Activated naive CD4-positive, alpha-beta T cell treated with anti-CD3 and anti-CD28 coated beads, Interleukin-2, amount 50 U/mL, for 24 hours (primary cell): Measurements from ENCODE around the gene TOB2.
"Not testable (repeated sequence)": the region's sequence is repeated elsewhere in the genome, so short reads cannot be mapped to it uniquely, and the experiment has no call there.

Experiments
- H3K27ac Mint-ChIP-seq: one replicate; pipeline ENCODE4 v1.8.0; 2021; ENCODE audit warnings: mild to moderate bottlenecking, mixed read lengths
- H3K27me3 Mint-ChIP-seq: one replicate; pipeline ENCODE4 v1.8.0; 2021; ENCODE audit warnings: mixed read lengths
- H3K36me3 Mint-ChIP-seq: one replicate; pipeline ENCODE4 v1.8.0; 2021; ENCODE audit warnings: mixed read lengths
- H3K4me1 Mint-ChIP-seq: one replicate; pipeline ENCODE4 v1.8.0; 2021; ENCODE audit warnings: mixed read lengths
- H3K4me3 Mint-ChIP-seq: one replicate; pipeline ENCODE4 v1.8.0; 2021; ENCODE audit warnings: mild to moderate bottlenecking, mixed read lengths
- H3K9me3 Mint-ChIP-seq: one replicate; pipeline ENCODE4 v1.8.0; 2021; ENCODE audit warnings: mixed read lengths

The TOB2 gene

DNA sequence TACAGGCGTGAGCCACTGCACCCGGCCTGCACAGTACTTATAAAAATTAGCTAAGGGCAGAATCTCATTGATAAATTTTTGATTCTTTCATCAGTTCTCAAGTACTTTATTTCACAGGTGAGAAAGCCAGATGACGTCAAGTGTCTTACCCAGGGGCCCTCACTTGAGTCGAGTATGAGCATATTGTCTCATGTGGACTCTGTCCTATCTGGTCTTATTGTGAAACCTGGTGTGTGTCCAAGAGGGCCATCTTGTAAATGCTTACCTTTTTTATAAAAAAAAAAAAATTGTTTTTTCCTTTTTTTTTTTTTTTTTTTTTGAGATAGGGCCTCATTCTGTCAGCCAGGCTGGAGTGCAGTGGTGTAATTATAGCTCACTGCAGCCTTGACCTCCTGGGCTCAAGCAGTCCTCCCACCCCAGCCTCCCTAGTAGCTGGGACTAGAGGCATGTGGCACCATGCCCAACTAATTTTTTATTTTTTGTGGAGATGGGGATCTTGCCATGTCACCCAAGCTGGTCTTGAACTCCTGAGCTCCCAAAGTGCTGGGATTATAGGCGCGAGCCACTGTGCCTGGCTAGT lies 28.4 kb upstream of the TOB2 start:
- no peaks in the 10 kb centered on the region for H3K27me3 Mint-ChIP-seq
- H3K27ac Mint-ChIP-seq = no peak overlapping the region
- H3K9me3 Mint-ChIP-seq = no peaks in the 10 kb centered on the region
- peaks cover 42% of the 10 kb centered on the region for H3K4me1 Mint-ChIP-seq
- H3K4me3 Mint-ChIP-seq = no peak overlapping the region
- H3K36me3 Mint-ChIP-seq = no peaks in the 10 kb centered on the region

DNA sequence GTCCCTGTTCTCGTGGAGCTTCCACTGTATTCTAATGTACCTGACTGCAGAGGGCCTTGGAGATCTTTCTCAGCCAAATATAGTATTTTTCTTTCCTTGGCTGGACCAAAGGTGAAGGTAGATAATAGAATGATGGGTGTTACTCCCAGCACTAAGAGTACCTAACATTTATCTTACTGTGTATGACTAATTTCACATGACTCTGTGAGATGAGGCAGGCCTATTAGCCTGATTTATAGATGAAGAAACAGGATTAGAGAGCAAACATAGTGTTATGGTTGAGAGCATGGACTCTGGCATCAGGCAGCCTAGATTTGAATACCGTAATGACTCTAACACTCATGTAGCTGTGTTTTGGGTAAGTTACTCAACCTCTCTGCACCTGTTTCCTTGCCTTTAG lies 25.0 kb upstream of the TOB2 start:
- no peaks in the 10 kb centered on the region for H3K9me3 Mint-ChIP-seq
- H3K27me3 Mint-ChIP-seq = no peaks in the 10 kb centered on the region
- H3K27ac Mint-ChIP-seq = no peak overlapping the region
- H3K36me3 Mint-ChIP-seq = peaks cover 15% of the 10 kb centered on the region
- H3K4me1 Mint-ChIP-seq = peaks cover 49% of the 10 kb centered on the region
- no peak overlapping the region for H3K4me3 Mint-ChIP-seq

DNA sequence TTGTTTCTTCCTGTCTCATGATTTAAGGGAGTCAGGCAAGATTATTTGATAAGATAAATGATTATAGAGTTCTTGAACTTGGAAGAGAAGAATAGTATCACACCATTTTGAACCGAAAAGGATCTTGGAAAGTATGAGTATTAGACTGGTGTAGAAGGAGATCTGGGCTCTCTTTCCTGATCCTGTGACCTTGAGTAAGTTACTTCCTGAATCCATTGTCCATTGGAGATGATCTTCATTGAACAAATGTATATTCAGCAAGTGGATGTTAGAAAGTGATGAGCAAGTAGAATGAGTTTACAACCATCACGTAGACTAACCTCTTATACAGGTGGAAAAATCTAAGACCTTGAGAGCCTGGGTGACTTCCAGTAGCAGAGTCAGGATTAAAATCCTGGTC lies 24.3 kb upstream of the TOB2 start:
- peaks cover 52% of the 10 kb centered on the region for H3K4me1 Mint-ChIP-seq

DNA sequence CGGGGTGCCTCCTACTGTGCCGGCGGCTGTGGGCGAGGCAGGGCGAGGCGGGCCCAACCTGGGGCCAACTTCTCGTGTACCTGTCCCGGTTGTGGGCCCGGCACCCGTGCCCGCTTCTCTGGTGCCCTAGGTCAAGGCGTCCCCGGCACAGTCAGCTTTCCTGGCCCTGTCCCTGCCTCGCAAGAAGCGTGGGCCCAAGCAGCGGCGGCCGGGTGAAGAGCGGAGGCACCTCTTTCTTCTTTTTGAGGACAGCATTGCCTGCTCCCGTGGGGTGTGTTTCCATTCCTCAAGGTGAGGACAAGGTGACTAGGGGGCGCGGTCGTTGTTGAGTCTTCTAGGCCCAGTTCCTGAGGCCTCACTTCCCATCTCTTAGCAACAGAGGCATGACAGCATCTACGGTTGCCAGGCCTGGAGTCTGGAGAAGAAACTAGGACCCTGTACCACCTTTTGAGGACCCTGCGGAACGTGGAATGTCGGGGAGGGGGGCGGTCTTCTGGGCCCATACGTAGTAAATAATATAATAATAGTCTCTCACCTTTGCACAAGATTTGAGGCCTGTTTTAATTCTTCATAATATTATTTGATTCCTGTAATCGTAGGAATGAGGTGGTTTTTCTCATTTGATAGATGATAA lies 22.7 kb upstream of the TOB2 start:
- Mint-ChIP-seq H3K36me3 (peaks cover 16% of the 10 kb centered on the region), H3K4me3 (peak overlapping the region; percentile 93), H3K27me3 (no peaks in the 10 kb centered on the region), H3K27ac (peak overlapping the region; percentile 100), H3K4me1 (peaks cover 57% of the 10 kb centered on the region), H3K9me3 (no peaks in the 10 kb centered on the region)

More for the DNA sequence above, 24.3 kb upstream of the TOB2 start:
- Mint-ChIP-seq H3K9me3 (no peaks in the 10 kb centered on the region), H3K4me3 (peak overlapping the region; percentile 74), H3K27ac (peak overlapping the region; percentile 88), H3K27me3 (no peaks in the 10 kb centered on the region), H3K36me3 (peaks cover 15% of the 10 kb centered on the region)

DNA sequence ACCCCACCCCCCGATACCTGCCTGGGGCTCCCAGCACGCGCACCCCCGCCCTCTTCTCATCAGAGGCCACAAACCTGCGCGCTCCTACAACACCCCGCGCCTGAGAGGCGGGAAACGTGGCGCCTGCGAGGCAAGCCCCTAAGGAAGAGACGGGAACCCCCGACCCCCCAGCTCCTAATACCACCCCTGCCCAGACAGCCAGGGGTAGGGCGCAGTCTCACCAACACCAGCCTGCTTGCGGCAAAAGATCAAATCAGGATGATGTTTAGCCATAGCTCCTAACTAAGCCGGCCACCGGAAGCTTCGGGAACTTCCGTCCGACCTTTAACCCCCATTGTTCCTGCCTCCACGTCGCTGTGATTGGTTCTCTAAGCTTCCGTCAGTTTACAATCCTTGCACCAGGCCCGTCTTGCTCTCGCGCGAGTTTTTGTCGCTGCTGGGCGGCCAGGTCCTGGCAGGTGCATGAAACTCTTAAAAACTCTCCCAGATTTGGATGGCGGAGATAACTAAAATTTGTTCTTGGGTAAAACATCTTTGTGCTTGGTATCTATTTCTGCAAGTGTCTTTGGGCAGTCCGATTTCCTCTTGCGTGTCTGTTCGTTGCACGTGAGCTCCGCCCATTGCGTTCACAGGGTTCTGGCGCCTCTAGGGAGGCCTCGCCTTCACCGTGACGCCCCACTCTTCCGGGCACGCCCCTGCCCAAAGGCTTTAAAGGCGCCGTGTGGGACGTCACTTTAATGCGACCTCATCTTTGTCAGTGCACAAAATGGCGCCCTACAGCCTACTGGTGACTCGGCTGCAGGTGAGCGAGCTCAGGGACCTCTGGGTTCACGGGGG lies 22.0 kb upstream of the TOB2 start, which contains the start of the genes ACO2 and PHF5A:
ACO2 (plus strand) TSS at position 737 of the 837 bp plus-strand sequence; CDS start at position 767, 30 bp downstream.
PHF5A (minus strand) TSS at position 312 of the 837 bp plus-strand sequence; CDS start at position 273, 39 bp downstream.
- peaks cover 56% of the 10 kb centered on the region for H3K4me1 Mint-ChIP-seq
- peaks cover 20% of the 10 kb centered on the region for H3K36me3 Mint-ChIP-seq
- H3K27me3 Mint-ChIP-seq = no peaks in the 10 kb centered on the region
- H3K4me3 Mint-ChIP-seq = peak within 1 kb of the TSS; percentile 93
- H3K9me3 Mint-ChIP-seq = no peaks in the 10 kb centered on the region
- peak within 1 kb of the TSS; percentile 100 for H3K27ac Mint-ChIP-seq

DNA sequence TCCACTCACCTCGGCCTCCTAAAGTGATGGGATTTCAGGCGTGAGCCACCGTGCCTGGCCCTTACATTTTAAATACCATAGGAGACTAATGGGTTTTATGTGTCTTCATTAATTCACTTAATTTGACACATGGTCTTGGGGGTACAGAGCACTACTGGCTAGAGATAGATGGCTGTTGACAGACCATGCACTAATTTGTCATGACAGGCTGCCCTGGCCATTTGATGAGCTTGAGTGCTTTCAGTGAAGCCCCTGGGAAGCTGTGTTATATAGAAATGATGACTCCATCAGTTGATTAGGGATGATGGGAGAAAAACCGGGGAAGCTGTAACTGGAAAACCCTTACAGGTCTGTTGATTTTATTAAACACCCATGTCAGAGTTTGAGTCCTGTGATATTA lies 15.3 kb upstream of the TOB2 start:
- Mint-ChIP-seq H3K36me3 (peaks cover 12% of the 10 kb centered on the region), H3K4me1 (peaks cover 18% of the 10 kb centered on the region), H3K27ac (no peak overlapping the region), H3K27me3 (no peaks in the 10 kb centered on the region), H3K9me3 (no peaks in the 10 kb centered on the region), H3K4me3 (no peak overlapping the region)

DNA sequence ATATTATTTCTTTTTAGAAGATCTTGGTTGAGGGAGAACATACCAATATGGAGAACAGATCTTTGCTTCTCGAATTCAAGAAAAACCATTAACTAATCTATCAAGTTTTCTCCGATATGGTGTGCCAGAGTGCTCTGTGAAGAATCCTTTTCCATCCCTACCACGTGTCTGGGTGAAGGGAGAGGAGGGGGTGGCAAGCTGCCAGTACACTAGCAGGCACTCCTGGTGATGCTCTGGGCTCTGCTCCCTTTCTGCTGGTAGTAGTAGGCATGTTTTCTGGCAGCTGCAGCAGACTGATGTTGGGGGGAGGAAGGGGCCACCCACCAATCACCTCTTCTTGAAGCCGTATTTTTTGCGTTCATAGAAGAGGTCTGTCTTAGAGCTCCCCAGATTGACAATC lies 13.5 kb upstream of the TOB2 start:
- not testable (repeated sequence) for H3K27ac Mint-ChIP-seq, H3K9me3 Mint-ChIP-seq, H3K27me3 Mint-ChIP-seq, H3K4me3 Mint-ChIP-seq
- peaks cover 12% of the 10 kb centered on the region for H3K36me3 Mint-ChIP-seq
- peaks cover 13% of the 10 kb centered on the region for H3K4me1 Mint-ChIP-seq

DNA sequence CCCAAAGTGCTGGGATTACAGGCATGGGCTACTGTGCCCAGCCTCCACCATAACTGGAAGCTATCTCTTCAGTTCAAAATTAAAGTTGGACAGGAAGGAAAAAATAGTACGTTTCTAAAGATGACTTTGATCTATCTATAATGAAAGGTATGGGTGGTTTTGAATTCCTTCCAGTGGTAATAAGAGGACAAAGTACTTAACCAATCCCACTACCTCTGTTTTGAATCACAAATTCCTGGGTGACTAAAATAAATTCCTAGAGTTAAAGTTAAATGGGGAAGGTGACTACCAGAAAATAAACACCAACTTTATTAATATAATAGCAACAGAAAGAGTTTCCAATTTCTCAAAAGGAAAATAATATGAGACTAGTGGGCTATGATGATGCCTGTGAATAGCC lies 12.8 kb upstream of the TOB2 start:
- H3K4me3 Mint-ChIP-seq = no peak overlapping the region
- H3K4me1 Mint-ChIP-seq = peaks cover 9% of the 10 kb centered on the region
- H3K36me3 Mint-ChIP-seq = peaks cover 12% of the 10 kb centered on the region
- H3K27me3 Mint-ChIP-seq = no peaks in the 10 kb centered on the region
- peak overlapping the region; percentile 17 for H3K27ac Mint-ChIP-seq
- no peaks in the 10 kb centered on the region for H3K9me3 Mint-ChIP-seq

DNA sequence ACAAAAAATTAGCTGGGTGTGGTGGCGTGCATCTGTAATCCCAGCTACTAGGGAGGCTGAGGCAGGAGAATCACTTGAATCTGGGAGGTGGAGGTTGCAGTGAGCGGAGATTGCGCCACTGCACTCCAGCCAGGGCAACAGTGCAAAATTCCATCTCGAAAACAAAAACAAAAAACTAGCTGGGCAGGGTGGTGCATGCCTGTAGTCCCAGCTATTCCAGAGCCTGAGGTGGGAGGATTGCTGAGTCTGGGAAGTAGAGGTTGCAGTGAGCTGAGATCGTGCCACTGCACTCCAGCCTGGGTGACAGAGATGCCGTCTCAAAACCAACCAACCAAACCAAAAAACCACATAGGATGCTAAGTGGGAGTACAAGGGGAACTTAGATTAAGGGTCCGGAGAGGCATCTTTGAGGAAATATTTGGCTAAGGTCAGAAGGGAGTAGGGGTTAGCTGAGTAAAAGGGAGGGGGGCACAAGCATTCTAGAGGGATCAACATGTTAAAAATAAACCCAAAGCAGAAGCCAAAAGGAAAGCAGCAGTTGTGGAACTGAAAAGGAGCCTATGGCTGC lies 11.6 kb upstream of the TOB2 start:
- Mint-ChIP-seq H3K27me3 (no peaks in the 10 kb centered on the region), H3K27ac (peak overlapping the region; percentile 53), H3K4me3 (no peak overlapping the region), H3K4me1 (peaks cover 4% of the 10 kb centered on the region), H3K9me3 (no peaks in the 10 kb centered on the region), H3K36me3 (peaks cover 7% of the 10 kb centered on the region)

DNA sequence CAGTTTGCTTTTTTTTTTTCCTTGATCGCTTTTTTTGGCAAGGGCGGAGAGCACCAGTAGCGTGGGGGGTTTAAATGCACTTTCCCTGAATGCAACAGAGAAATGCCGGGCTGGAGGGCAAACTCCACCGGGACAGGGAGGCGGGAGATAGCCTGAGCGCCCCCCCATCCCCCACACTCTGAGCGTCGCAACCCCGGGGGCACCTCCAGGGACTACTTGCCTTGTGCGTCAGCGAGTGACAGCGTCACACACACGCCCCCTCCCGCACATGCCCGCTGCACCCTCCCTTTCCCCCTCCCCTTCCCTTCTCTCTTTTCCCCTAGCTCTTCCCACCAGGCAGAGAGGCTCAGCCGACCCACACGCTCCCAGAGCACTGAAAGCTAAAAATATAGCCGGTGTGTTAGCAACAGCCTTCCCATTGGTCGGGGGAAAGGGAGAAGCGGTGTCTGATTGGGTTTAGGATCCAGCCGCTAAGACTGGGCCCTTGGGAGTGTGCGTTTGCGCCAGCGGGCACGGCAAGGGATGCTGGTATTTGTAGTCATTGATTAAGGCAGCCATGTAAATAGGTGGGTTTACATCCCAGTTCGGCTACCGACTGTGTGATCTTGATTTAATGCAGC lies 1.7 kb upstream of the TOB2 start:
- no peaks in the 10 kb centered on the region for H3K27me3 Mint-ChIP-seq
- H3K4me3 Mint-ChIP-seq = peak overlapping the region; percentile 95
- peaks cover 9% of the 10 kb centered on the region for H3K4me1 Mint-ChIP-seq
- peak overlapping the region; percentile 78 for H3K27ac Mint-ChIP-seq
- H3K9me3 Mint-ChIP-seq = no peaks in the 10 kb centered on the region
- peaks cover 3% of the 10 kb centered on the region for H3K36me3 Mint-ChIP-seq

DNA sequence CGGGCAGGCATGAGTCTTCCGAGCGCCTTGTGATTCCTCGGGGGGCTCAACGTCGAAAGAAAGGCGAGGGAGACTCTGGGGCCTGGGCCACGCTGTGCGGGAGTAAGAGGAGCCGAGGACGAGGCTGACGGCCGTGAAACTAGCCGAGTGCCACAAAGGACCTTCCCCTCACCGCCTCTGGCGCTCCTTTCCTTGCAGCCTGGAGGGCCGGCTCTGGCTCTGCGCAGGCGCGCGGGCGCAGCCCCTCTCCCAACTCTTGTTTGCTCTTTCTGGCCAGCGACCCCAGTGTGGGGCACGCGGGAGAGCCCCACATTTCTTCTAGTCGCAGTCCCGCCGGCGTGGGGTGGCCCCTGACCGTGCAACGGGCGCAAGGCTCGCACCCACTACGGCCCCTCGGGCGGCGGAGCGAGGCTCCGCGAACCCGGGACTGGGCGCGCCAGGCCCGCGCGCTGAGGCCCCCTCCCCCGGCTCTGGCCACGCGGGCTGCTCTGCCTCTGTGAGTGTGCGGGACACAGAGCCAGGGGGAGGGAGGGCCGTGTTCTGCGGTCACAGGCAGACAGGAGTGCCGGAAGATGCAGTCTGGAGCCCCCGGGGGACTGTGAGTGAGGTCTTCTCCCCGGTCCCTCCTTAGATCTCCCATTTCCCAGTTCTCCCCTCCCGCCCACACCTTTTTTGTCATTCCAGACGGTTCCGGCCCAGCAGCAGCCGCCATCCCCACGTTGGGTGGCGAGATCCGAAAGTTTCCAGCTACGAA lies 1.0 kb upstream of the TOB2 start:
- peaks cover 15% of the 10 kb centered on the region for H3K4me1 Mint-ChIP-seq
- peak overlapping the region; percentile 93 for H3K27ac Mint-ChIP-seq
- H3K27me3 Mint-ChIP-seq = no peaks in the 10 kb centered on the region
- H3K9me3 Mint-ChIP-seq = no peaks in the 10 kb centered on the region
- peaks cover 3% of the 10 kb centered on the region for H3K36me3 Mint-ChIP-seq
- H3K4me3 Mint-ChIP-seq = peak overlapping the region; percentile 95

DNA sequence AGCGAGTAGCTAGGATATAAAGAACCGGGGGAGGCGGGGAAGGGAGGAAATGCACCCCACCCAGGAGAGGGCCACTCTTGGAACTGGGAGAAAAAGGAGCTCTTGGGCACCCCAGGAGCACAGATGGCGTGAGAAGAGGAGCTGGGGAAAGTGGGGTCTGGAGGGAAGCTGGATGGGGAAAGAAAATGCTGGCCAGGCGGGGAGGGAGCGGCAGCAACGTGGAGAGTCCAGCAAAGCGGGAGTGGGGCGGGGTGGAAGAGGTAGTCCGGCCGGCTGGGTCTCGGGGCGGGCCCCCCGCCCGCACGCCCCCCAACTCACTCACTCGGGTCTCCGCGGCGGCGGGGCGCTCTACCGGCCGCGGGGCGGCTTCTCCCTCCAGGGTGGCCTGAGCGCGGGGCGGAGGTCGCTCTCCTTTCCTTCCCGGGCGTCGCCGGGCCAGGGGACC lies 522 bp downstream of the TOB2 start:
- Mint-ChIP-seq H3K27ac (peak overlapping the region; percentile 93), H3K27me3 (no peaks in the 10 kb centered on the region), H3K36me3 (peaks cover 3% of the 10 kb centered on the region), H3K4me1 (peaks cover 15% of the 10 kb centered on the region), H3K9me3 (no peaks in the 10 kb centered on the region), H3K4me3 (peak overlapping the region; percentile 95)

DNA sequence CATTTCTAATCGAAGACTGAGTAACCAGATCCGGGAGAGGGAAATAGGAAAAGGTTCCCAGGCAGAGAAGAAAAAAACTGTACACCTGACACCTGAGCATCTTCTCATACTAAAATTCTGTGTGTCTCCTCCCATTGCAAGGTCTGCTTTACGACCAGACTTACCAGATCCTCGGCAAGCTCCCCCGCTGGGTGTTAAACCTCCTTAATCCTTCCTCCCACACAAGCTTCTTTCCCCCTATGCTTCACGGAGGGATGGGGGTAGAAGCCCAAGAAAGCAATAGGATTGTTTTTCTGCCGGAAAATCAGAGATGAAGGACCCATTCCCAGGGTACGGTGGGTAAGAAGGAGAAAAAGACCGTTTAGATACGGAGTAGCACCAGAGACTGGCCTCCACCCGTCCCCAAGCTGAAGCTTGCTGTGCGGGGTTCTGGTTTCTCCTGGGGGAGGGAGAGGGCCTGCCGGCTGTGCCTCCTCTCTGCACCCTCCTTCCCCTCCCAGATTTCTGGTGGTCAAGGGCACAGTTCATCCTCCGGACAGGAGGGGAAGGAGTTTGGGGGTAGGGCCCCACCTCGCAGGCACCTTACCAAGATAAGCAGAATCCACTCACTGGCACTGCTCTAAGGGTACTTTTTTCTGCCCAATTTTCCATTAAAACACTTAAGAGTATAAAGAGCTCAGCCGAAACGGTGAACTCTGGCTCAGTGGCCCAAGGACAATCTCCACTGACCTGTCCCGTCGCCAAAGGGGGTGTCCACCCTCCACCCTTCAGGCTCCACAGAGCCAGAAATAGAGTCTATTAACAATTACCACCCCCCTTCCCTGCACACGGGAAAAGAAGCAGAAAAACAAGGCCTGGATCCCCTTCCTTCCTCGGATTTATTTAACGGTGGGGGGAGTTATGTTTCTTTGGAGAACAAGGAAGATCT lies 1.2 kb downstream of the TOB2 start:
- H3K4me3 Mint-ChIP-seq = peak overlapping the region; percentile 95
- H3K27ac Mint-ChIP-seq = peak overlapping the region; percentile 89
- peaks cover 15% of the 10 kb centered on the region for H3K4me1 Mint-ChIP-seq
- no peaks in the 10 kb centered on the region for H3K27me3 Mint-ChIP-seq
- H3K36me3 Mint-ChIP-seq = peaks cover 3% of the 10 kb centered on the region
- H3K9me3 Mint-ChIP-seq = no peaks in the 10 kb centered on the region
